GM21529 (cell line): ENCODE data around the gene ECEL1.
"Not testable (repeated sequence)": the region's sequence is repeated elsewhere in the genome, so short reads cannot be mapped to it uniquely, and the experiment has no call there.

Experiments
- ATAC-seq: cut with Tn5 transposase; IDR thresholded peaks from one replicate; pipeline ENCODE4 v1.9.1; 2021; ENCODE audit not compliant: unreplicated experiment

Gene ECEL1

GRCh38 chr2:232443669-232444408, 43.8 kb downstream of the ECEL1 start:
- ATAC-seq: not testable (repeated sequence)

- not testable (repeated sequence) for ATAC-seq
Measured at GRCh38 chr2:232443047-232443446, 44.6 kb downstream of the ECEL1 start.

- ATAC-seq: not testable (repeated sequence)
Measured at GRCh38 chr2:232442431-232442830, 45.2 kb downstream of the ECEL1 start.

- not testable (repeated sequence) for ATAC-seq
Measured at GRCh38 chr2:232441922-232442321, 45.7 kb downstream of the ECEL1 start.

GRCh38 chr2:232441147-232441651, 46.4 kb downstream of the ECEL1 start:
- no peak for ATAC-seq

GRCh38 chr2:232440220-232441018, 47.2 kb downstream of the ECEL1 start:
- peak; percentile 88 for ATAC-seq

GRCh38 chr2:232439758-232440135, 47.9 kb downstream of the ECEL1 start:
- ATAC-seq: no peak

- ATAC-seq: no peak
Measured at GRCh38 chr2:232438951-232439757, 48.5 kb downstream of the ECEL1 start.

GRCh38 chr2:232438091-232438490, 49.5 kb downstream of the ECEL1 start:
- no peak for ATAC-seq

GRCh38 chr2:232437195-232437571, 50.5 kb downstream of the ECEL1 start:
- no peak for ATAC-seq

- ATAC-seq: no peak
Measured at GRCh38 chr2:232436381-232437194, 51.0 kb downstream of the ECEL1 start.

- ATAC-seq: no peak
Measured at GRCh38 chr2:232435805-232436204, 51.8 kb downstream of the ECEL1 start.

- no peak for ATAC-seq
Measured at GRCh38 chr2:232435375-232435648, 52.3 kb downstream of the ECEL1 start.

GRCh38 chr2:232434563-232435374, 52.9 kb downstream of the ECEL1 start:
- no peak for ATAC-seq

- ATAC-seq: no peak
Measured at GRCh38 chr2:232434091-232434490, 53.5 kb downstream of the ECEL1 start.

GRCh38 chr2:232433622-232434021, 54.0 kb downstream of the ECEL1 start:
- not testable (repeated sequence) for ATAC-seq

- ATAC-seq: no peak
Measured at GRCh38 chr2:232432598-232433184, 54.9 kb downstream of the ECEL1 start.

- ATAC-seq: no peak
Measured at GRCh38 chr2:232431705-232432590, 55.7 kb downstream of the ECEL1 start.
